HepG2 (cell line): ENCODE data around the gene C11orf16. TPM values are rescaled to one million over a fixed set of nuclear protein-coding genes. Genes with fewer than 3 reads are reported as not detected.

Experiments used
- ATAC-seq: fragments of 200-7000 bp; cut with Tn5 transposase; 3 replicates; pipeline ENCODE4 v1.9.1; 2020; ENCODE audit warnings: mild to moderate bottlenecking, moderate library complexity
- BruUV-seq: library from RNA; stranded (reverse); fragments of 400-500 nt; replicated peaks from 2 replicates; lab custom pipeline; 2021; lab: Mats Ljungman, UMichigan
- CTCF ChIA-PET: fragments of 300-600 bp; formaldehyde crosslinking; extraction: SDS; loops from one replicate; lab custom pipeline; 2021; ENCODE audit warnings: low total read pairs, inconsistent platforms, low intra/inter-chr PET ratio; lab: Yijun Ruan, JAX
- POLR2A ChIA-PET: fragments of 350-600 bp; sonication (Branson Sonifier 250); formaldehyde crosslinking; loops from one replicate; lab custom pipeline; 2020; ENCODE audit warnings: antibody characterized with exemption, inconsistent platforms; lab: Yijun Ruan, JAX
- DNase-seq: peaks from one replicate; pipeline ENCODE4 v3.0.0-alpha.2; 2015; ENCODE audit warnings: low spot score
- FAIRE-seq: peaks from 3 replicates; lab custom pipeline; 2011; peaks lifted over from hg19 to GRCh38; lab: Jason Lieb, UNC
- H2AFZ ChIP-seq: one replicate; pipeline ENCODE4 v1.6.1; 2011; ENCODE audit warnings: low read length, inconsistent platforms
- H3K27ac ChIP-seq: fragments of 300-600 bp; 3 replicates; pipeline ENCODE4 v1.8.0; 2011; ENCODE audit warnings: mixed run types, mild to moderate bottlenecking, mixed read lengths, low read length, inconsistent platforms; ENCODE audit not compliant: insufficient read depth; ENCODE audit errors: extremely low read length
- H3K27me3 ChIP-seq, 2 experiments: fragments of 200-600 bp in 1 of 2; 2 replicates in 1 of 2; 3 replicates in 1 of 2; pipeline versions ENCODE4 v1.6.0 to v1.8.0; 2011; ENCODE audit warnings: low read length in 2 of 2, mild to moderate bottlenecking in 2 of 2, moderate library complexity in 2 of 2, inconsistent platforms in 1 of 2; ENCODE audit not compliant: insufficient read depth in 2 of 2, control insufficient read depth in 1 of 2
- H3K36me3 ChIP-seq, 2 experiments: fragments of 200-600 bp in 1 of 2; replicated peaks in 1 of 2; 2 replicates in 1 of 2; 3 replicates in 1 of 2; pipeline versions ENCODE4 v1.5.1 to v1.8.0; 2011; ENCODE audit warnings: low read length in 2 of 2, inconsistent platforms in 1 of 2; ENCODE audit not compliant: insufficient read depth in 2 of 2, control insufficient read depth in 1 of 2
- H3K4me1 ChIP-seq: 2 replicates; pipeline ENCODE4 v1.5.1; 2012; ENCODE audit warnings: low read length, inconsistent platforms; ENCODE audit not compliant: insufficient read depth
- H3K4me2 ChIP-seq: 2 replicates; pipeline ENCODE4 v1.6.0; 2011; ENCODE audit warnings: low read depth, low read length, inconsistent platforms
- H3K4me3 ChIP-seq, 3 experiments: fragments of 200-600 bp in 1 of 3; sonication (generic), shearing (Covaris generic) in 1 of 3; replicated peaks in 1 of 3; 2 replicates each; pipeline ENCODE4 v1.5.1; 2011 to 2016; ENCODE audit warnings: low read length in 3 of 3, inconsistent platforms in 2 of 3, low read depth in 2 of 3, mild to moderate bottlenecking in 2 of 3, control low read depth in 1 of 3, mixed read lengths in 1 of 3; ENCODE audit not compliant: insufficient read depth in 1 of 3
- H3K79me2 ChIP-seq: one replicate; pipeline ENCODE4 v1.6.1; 2011; ENCODE audit warnings: low read length, inconsistent platforms; ENCODE audit not compliant: insufficient read depth
- H3K9ac ChIP-seq: 2 replicates; pipeline ENCODE4 v1.6.0; 2011; ENCODE audit warnings: mild to moderate bottlenecking, low read depth, low read length, inconsistent platforms; ENCODE audit not compliant: insufficient read depth
- H3K9me3 ChIP-seq: 2 replicates; pipeline ENCODE4 v1.5.1; 2012; ENCODE audit warnings: mild to moderate bottlenecking, low read length
- H4K20me1 ChIP-seq: 2 replicates; pipeline ENCODE4 v1.6.0; 2011; ENCODE audit warnings: inconsistent platforms, mild to moderate bottlenecking, low read length, moderate library complexity; ENCODE audit not compliant: insufficient read depth
- HOXA5 ChIP-seq: sonication (generic); formaldehyde crosslinking; IDR thresholded peaks from 2 replicates; pipeline ENCODE4 v1.4.0; 2020; ENCODE audit warnings: missing genetic modification reagents
- HOXA7 ChIP-seq: sonication (generic); formaldehyde crosslinking; IDR thresholded peaks from 2 replicates; pipeline ENCODE4 v1.8.1; 2022; ENCODE audit warnings: mild to moderate bottlenecking, missing genetic modification reagents, moderate library complexity
- KDM5A ChIP-seq: fragments of 200-600 bp; sonication (generic); IDR thresholded peaks from 2 replicates; pipeline ENCODE4 v1.7.0; 2018; ENCODE audit warnings: antibody characterized with exemption, mild to moderate bottlenecking, low read length, borderline replicate concordance
- MEIS2 ChIP-seq: sonication (generic); formaldehyde crosslinking; IDR thresholded peaks from 2 replicates; pipeline ENCODE4 v1.9.0; 2021; ENCODE audit warnings: mild to moderate bottlenecking, missing genetic modification reagents
- MXI1 ChIP-seq: IDR thresholded peaks from 3 replicates; pipeline ENCODE4 v1.6.1; 2012; ENCODE audit warnings: low read depth, low read length, inconsistent platforms, borderline replicate concordance
- NFRKB ChIP-seq: fragments of 450-650 bp; IDR thresholded peaks from 2 replicates; pipeline ENCODE4 v1.6.1; 2017
- NKX3-1 ChIP-seq: sonication (generic); formaldehyde crosslinking; IDR thresholded peaks from 2 replicates; pipeline ENCODE4 v1.5.0; 2020; ENCODE audit warnings: missing genetic modification reagents
- ZNF615 ChIP-seq: sonication (generic); formaldehyde crosslinking; IDR thresholded peaks from 2 replicates; pipeline ENCODE4 v1.5.0; 2020; ENCODE audit warnings: mild to moderate bottlenecking, missing genetic modification reagents, borderline replicate concordance
- WGBS: methylation state at CpG from one replicate; pipeline ENCODE4 v1.1.6; 2017; ENCODE audit warnings: low lambda C conversion rate; 5-methylcytosine and 5-hydroxymethylcytosine counted together
- in situ Hi-C: cut with HindIII; loops from 2 replicates; pipeline ENCODE4 v1.10.0; 2017; ENCODE audit warnings: low pct_unique_long_range_greater_than_20kb; ENCODE audit not compliant: extremely low pct_ligation_motif_present
- intact Hi-C: fragments of 100-400 bp; cut with micrococcal nuclease; formaldehyde crosslinking; loops from one replicate; pipeline ENCODE4 v1.10.0; 2022; ENCODE audit not compliant: unreplicated experiment
- polyA plus RNA-seq, 8 experiments: library from polyadenylated mRNA; depleted of rRNA in 3 of 8; stranded (reverse) in 7 of 8; unstranded in 1 of 8; fragments of >200 nt; fragmentation: Illumina TruSeq in 4 of 8; extraction: Trizol in 4 of 8; gene quantifications; 2 replicates each; pipeline versions ENCODE4 v1.2.1 to v1.2.3, GENCODE V29; 2011 to 2016; ENCODE audit warnings: low read depth in 4 of 8, missing spikeins in 1 of 8, mixed read lengths in 1 of 8; ENCODE audit not compliant: insufficient read depth in 1 of 8
- total RNA-seq, 5 experiments: library from RNA; depleted of rRNA; stranded (reverse); fragments of >200 nt; fragmentation: Illumina TruSeq; extraction: Trizol; gene quantifications; 2 replicates each; pipeline ENCODE4 v1.2.3, GENCODE V29; 2016; ENCODE audit warnings: low read depth in 1 of 5
- TF ChIP-seq, protein P1 (sequence below): sonication (generic); formaldehyde crosslinking; IDR thresholded peaks from 2 replicates; pipeline ENCODE4 v1.8.0; 2022; ENCODE audit warnings: low read depth, missing genetic modification reagents

The C11orf16 gene
- total and polyA plus RNA-seq, 2 of the 13 experiments (the other 11 are each of a cell fraction or from before 2014, with no cell fraction given): not detected

DNA sequence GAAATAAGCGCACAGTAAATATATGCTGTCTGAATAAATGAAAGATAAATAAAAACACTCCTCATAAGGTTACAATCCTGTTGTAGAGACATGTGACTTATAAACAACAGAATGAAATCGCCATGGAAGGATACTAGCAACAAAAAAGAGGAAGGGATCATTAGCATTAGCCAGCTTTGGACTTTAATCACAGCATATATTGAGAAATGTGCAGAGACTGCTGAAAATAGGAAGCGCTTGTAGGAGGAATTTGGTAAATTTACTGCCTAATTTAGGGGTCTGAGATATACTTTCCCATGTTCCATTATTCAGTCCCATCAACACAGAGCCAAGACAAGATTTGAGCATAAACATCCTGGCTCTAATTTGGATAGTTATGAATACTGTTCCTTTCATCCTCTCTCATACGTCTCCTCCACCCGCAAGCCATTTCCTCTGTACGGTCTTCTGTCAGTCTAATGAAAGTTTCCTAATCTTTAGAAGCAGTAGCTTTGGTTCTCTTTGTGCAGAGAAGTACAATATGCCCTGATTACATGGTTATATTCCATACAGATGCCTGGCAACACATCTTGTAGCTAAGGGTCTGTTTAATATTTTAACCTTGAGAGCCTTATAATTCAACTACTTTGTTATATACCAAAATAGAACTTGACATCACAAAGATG is 58.9 kb downstream of the C11orf16 start:
- H2AFZ ChIP-seq: no peak overlapping the region
- no peak overlapping the region for H3K9ac ChIP-seq
- no peaks in the 10 kb centered on the region for H3K36me3 ChIP-seq
- intact Hi-C loops (no loop called here), in situ Hi-C loops (no loop called here)
- no peaks in the 10 kb centered on the region for H3K9me3 ChIP-seq
- ChIA-PET CTCF (no interaction called here), POLR2A (no interaction called here)
- H3K4me2 ChIP-seq: no peak overlapping the region
- no peak for FAIRE-seq
- H3K27ac ChIP-seq: no peak overlapping the region
- H4K20me1 ChIP-seq: no peaks in the 10 kb centered on the region
- H3K79me2 ChIP-seq: no peaks in the 10 kb centered on the region
- peaks cover 16% of the 10 kb centered on the region for H3K4me1 ChIP-seq
- no peak for DNase-seq
- H3K4me3 ChIP-seq: no peak overlapping the region
- H3K27me3 ChIP-seq: peaks cover 0 to 22% of the 10 kb centered on the region in 2 experiments; a peak in 3 of 5 replicates
- BruUV-seq: no TSS peak
- TF ChIP-seq NKX3-1 (CRISPR knock-in tag): no peak
- TF ChIP-seq KDM5A: no peak
- TF ChIP-seq ZNF615 (CRISPR knock-in tag): no peak
- TF ChIP-seq NFRKB: no peak
- TF ChIP-seq MXI1: no peak
- TF ChIP-seq MEIS2 (CRISPR knock-in tag): no peak
- no peak for ATAC-seq
- WGBS: 59% methylated on average over 6 of the region's 6 CpGs

DNA sequence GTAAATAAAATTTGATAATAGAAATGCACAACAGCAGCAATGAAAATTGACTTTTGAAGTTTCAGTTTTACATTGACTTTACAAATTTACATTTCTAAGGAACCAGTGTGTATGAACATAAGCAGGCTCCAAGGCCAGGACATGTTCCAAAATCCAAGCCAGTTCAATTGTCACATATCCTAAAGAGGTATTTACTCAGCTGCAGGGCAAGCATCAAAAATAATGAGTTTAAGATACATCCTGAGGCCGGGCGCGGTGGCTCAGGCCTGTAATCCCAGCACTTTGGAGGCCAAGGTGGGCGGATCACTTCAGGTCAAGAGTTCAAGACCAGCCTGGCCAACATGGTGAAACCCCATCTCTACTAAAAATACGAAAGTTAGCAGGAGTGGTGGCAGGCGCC is 60.8 kb downstream of the C11orf16 start:
- in situ Hi-C loops: no loop called here
- CTCF ChIA-PET: no interaction called here

More for the DNA sequence above, 60.8 kb downstream of the C11orf16 start:
- no peak overlapping the region for H2AFZ ChIP-seq
- ATAC-seq (no peak), FAIRE-seq (no peak), DNase-seq (no peak)
- H3K36me3 ChIP-seq: no peaks in the 10 kb centered on the region
- H3K27ac ChIP-seq: no peak overlapping the region
- 18% methylated on average over 6 of the region's 6 CpGs for WGBS
- POLR2A ChIA-PET: no interaction called here
- no peaks in the 10 kb centered on the region for H4K20me1 ChIP-seq
- H3K4me3 ChIP-seq: no peak overlapping the region
- TF ChIP-seq HOXA5 (no peak), HOXA7 (CRISPR knock-in tag) (no peak)
- TF ChIP-seq, protein P1, sequence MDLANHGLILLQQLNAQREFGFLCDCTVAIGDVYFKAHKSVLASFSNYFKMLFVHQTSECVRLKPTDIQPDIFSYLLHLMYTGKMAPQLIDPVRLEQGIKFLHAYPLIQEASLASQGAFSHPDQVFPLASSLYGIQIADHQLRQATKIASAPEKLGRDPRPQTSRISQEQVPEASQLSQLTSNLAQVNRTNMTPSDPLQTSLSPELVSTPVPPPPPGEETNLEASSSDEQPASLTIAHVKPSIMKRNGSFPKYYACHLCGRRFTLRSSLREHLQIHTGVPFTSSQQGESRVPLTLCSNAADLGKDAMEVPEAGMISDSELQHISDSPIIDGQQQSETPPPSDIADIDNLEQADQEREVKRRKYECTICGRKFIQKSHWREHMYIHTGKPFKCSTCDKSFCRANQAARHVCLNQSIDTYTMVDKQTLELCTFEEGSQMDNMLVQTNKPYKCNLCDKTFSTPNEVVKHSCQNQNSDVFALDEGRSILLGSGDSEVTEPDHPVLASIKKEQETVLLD: no peak
- no TSS peak for BruUV-seq
- peaks cover 0 to 24% of the 10 kb centered on the region in 2 experiments; a peak in 3 of 5 replicates for H3K27me3 ChIP-seq
- peaks cover 26% of the 10 kb centered on the region for H3K4me1 ChIP-seq
- H3K9ac ChIP-seq: no peak overlapping the region
- H3K9me3 ChIP-seq: no peaks in the 10 kb centered on the region
- intact Hi-C loops: loop anchor here (2.0 kb wide), 1 partner anchor 33 kb away; no protein-coding TSS in a partner anchor
- no peaks in the 10 kb centered on the region for H3K79me2 ChIP-seq
- no peak overlapping the region for H3K4me2 ChIP-seq
